Large intestine (tissue), 12 donors: ENCODE results near the gene GTPBP2. TPM values are rescaled to one million over a fixed set of nuclear protein-coding genes. Genes with fewer than 3 reads are reported as not detected.

Experiments
- DNase-seq, 2 donors: peaks; one replicate each; pipeline versions ENCODE4 v3.0.0 to v3.0.0-alpha.2; 2013
- H3K27ac ChIP-seq: one replicate; pipeline ENCODE4 v1.5.1; 2013; ENCODE audit warnings: low read length
- H3K27me3 ChIP-seq: 2 replicates; pipeline ENCODE4 v1.6.1; 2013; ENCODE audit warnings: low read length; ENCODE audit not compliant: control insufficient read depth, insufficient read depth
- H3K36me3 ChIP-seq: 2 replicates; pipeline ENCODE4 v1.6.1; 2013; ENCODE audit warnings: low read length; ENCODE audit not compliant: control insufficient read depth, insufficient read depth
- H3K4me1 ChIP-seq: one replicate; pipeline ENCODE4 v1.6.1; 2013; ENCODE audit warnings: low read length; ENCODE audit not compliant: control insufficient read depth, insufficient read depth
- H3K4me3 ChIP-seq: one replicate; pipeline ENCODE4 v1.5.1; 2013; ENCODE audit warnings: low read length
- H3K9me3 ChIP-seq: one replicate; pipeline ENCODE4 v1.6.1; 2013; ENCODE audit warnings: mild to moderate bottlenecking, low read depth, low read length, moderate library complexity; ENCODE audit not compliant: control insufficient read depth
- WGBS: methylation state at CpG from one replicate; pipeline ENCODE4 v1.1.5; 2013; ENCODE audit warnings: low lambda C conversion rate; ENCODE audit not compliant: insufficient coverage; 5-methylcytosine and 5-hydroxymethylcytosine counted together
- long read RNA-seq, 11 donors: transcript quantifications; one replicate each; lab custom pipeline, GENCODE V29; 2026
- polyA plus RNA-seq: library from polyadenylated mRNA; unstranded; fragments of 120-200 nt; gene quantifications from one replicate; pipeline ENCODE4 v1.2.1, GENCODE V29; 2013

The GTPBP2 gene
- 51.2 TPM for polyA plus RNA-seq
- long read RNA-seq, donor 1 = 0 reads
- long read RNA-seq, donor 2, transcript GTPBP2-202 (12 exons, 2,933 nt) = major isoform, 5 of 12 reads
- long read RNA-seq, donor 2, partial matches to known transcripts = 6 of 12 reads
- long read RNA-seq, donor 2, other reads (novel, unspliced or antisense) = 0 of 12 reads
- long read RNA-seq, donor 3, partial matches to known transcripts = 7 of 9 reads
- long read RNA-seq, donor 3, other reads (novel, unspliced or antisense) = 0 of 9 reads
- long read RNA-seq, donor 4 = 0 reads
- long read RNA-seq, donor 5 = 0 reads
- long read RNA-seq, donor 6, partial matches to known transcripts = 0 of 3 reads
- long read RNA-seq, donor 6, other reads (novel, unspliced or antisense) = 0 of 3 reads
- long read RNA-seq, donor 7 = 0 reads
- long read RNA-seq, donor 8 = 0 reads
- long read RNA-seq, donor 9, partial matches to known transcripts = 0 of 4 reads
- long read RNA-seq, donor 9, other reads (novel, unspliced or antisense) = 0 of 4 reads
- long read RNA-seq, donor 10, partial matches to known transcripts = 51 of 72 reads
- long read RNA-seq, donor 10, other reads (novel, unspliced or antisense) = 21 of 72 reads
- long read RNA-seq, donor 11, partial matches to known transcripts = 7 of 7 reads
- long read RNA-seq, donor 11, other reads (novel, unspliced or antisense) = 0 of 7 reads

- WGBS = no CpG with 5 or more reads among the region's 46 CpGs
- H3K9me3 ChIP-seq = no peaks in the 10 kb centered on the region
- DNase-seq = peak; percentile 99 to 100
- peak within 1 kb of the TSS; percentile 97 for H3K4me3 ChIP-seq
- H3K36me3 ChIP-seq = peaks cover 23% of the 10 kb centered on the region
- H3K4me1 ChIP-seq = peaks cover 16% of the 10 kb centered on the region
- no peaks in the 10 kb centered on the region for H3K27me3 ChIP-seq
- H3K27ac ChIP-seq = peak within 1 kb of the TSS; percentile 95
These were observed at the start of gene GTPBP2 for GRCh38 chr6:43629104-43629504. GTPBP2 (minus strand) TSS chr6:43629264; CDS start chr6:43629162, 102 bp downstream.

GRCh38 chr6:43678341-43678740 lies 49.3 kb upstream of the GTPBP2 start:
- H3K27ac ChIP-seq = no peak overlapping the region
- no peak overlapping the region for H3K4me3 ChIP-seq
- no peaks in the 10 kb centered on the region for H3K27me3 ChIP-seq
- DNase-seq = no peak
- peaks cover 79% of the 10 kb centered on the region for H3K36me3 ChIP-seq
- no peaks in the 10 kb centered on the region for H3K9me3 ChIP-seq
- peaks cover 26% of the 10 kb centered on the region for H3K4me1 ChIP-seq
- no CpG with 5 or more reads among the region's 7 CpGs for WGBS

- no CpG with 5 or more reads among the region's 7 CpGs for WGBS
- Histone ChIP-seq H3K4me3 (no peak overlapping the region), H3K36me3 (peaks cover 81% of the 10 kb centered on the region), H3K9me3 (no peaks in the 10 kb centered on the region), H3K27me3 (no peaks in the 10 kb centered on the region), H3K4me1 (peaks cover 25% of the 10 kb centered on the region), H3K27ac (peak overlapping the region; percentile 9)
- DNase-seq = no peak
These were observed 48.7 kb upstream of the GTPBP2 start for GRCh38 chr6:43677759-43678158.

- WGBS = no CpG with 5 or more reads among the region's 7 CpGs
- DNase-seq = no peak
- Histone ChIP-seq H3K36me3 (peaks cover 86% of the 10 kb centered on the region), H3K27ac (peak overlapping the region; percentile 9), H3K27me3 (no peaks in the 10 kb centered on the region), H3K9me3 (no peaks in the 10 kb centered on the region), H3K4me3 (no peak overlapping the region), H3K4me1 (peaks cover 23% of the 10 kb centered on the region)
These were observed 48.0 kb upstream of the GTPBP2 start for GRCh38 chr6:43676962-43677606.

- Histone ChIP-seq H3K4me1 (peaks cover 16% of the 10 kb centered on the region), H3K27ac (no peak overlapping the region), H3K9me3 (no peaks in the 10 kb centered on the region), H3K27me3 (no peaks in the 10 kb centered on the region), H3K36me3 (peaks cover 88% of the 10 kb centered on the region), H3K4me3 (no peak overlapping the region)
- DNase-seq = no peak
- WGBS = no CpG with 5 or more reads among the region's 8 CpGs
These were observed 45.9 kb upstream of the GTPBP2 start for GRCh38 chr6:43674921-43675320.

GRCh38 chr6:43674291-43674690 lies 45.2 kb upstream of the GTPBP2 start:
- 100% methylated on average over 1 of the region's 2 CpGs for WGBS
- Histone ChIP-seq H3K4me3 (no peak overlapping the region), H3K9me3 (no peaks in the 10 kb centered on the region), H3K4me1 (peaks cover 16% of the 10 kb centered on the region), H3K36me3 (peaks cover 90% of the 10 kb centered on the region), H3K27me3 (no peaks in the 10 kb centered on the region), H3K27ac (no peak overlapping the region)
- DNase-seq = no peak

GRCh38 chr6:43673444-43674084 lies 44.5 kb upstream of the GTPBP2 start:
- Histone ChIP-seq H3K27ac (no peak overlapping the region), H3K36me3 (peaks cover 85% of the 10 kb centered on the region), H3K27me3 (no peaks in the 10 kb centered on the region), H3K4me3 (no peak overlapping the region), H3K4me1 (peaks cover 17% of the 10 kb centered on the region), H3K9me3 (no peaks in the 10 kb centered on the region)
- WGBS = no CpG with 5 or more reads among the region's 15 CpGs
- DNase-seq = no peak

- Histone ChIP-seq H3K4me1 (peaks cover 26% of the 10 kb centered on the region), H3K36me3 (peaks cover 72% of the 10 kb centered on the region), H3K27me3 (no peaks in the 10 kb centered on the region), H3K27ac (peak overlapping the region; percentile 37), H3K4me3 (no peak overlapping the region), H3K9me3 (no peaks in the 10 kb centered on the region)
- no CpG with 5 or more reads among the region's 16 CpGs for WGBS
- DNase-seq = no peak
These were observed 43.0 kb upstream of the GTPBP2 start for GRCh38 chr6:43671801-43672690.

- no peak overlapping the region for H3K4me3 ChIP-seq
- H3K27me3 ChIP-seq = no peaks in the 10 kb centered on the region
- peaks cover 63% of the 10 kb centered on the region for H3K36me3 ChIP-seq
- peaks cover 28% of the 10 kb centered on the region for H3K4me1 ChIP-seq
- no peak overlapping the region for H3K27ac ChIP-seq
- H3K9me3 ChIP-seq = no peaks in the 10 kb centered on the region
- 80% methylated on average over 1 of the region's 8 CpGs for WGBS
- DNase-seq = no peak
These were observed 42.1 kb upstream of the GTPBP2 start for GRCh38 chr6:43671011-43671800.
